Iris pigment epithelial cell (primary cell): ENCODE data around the gene ALG2.
"Not testable (repeated sequence)": the region's sequence is repeated elsewhere in the genome, so short reads cannot be mapped to it uniquely, and the experiment has no call there.

Experiments used
- DNase-seq: peaks from one replicate; pipeline ENCODE4 v3.0.0-alpha.2; 2011; ENCODE audit warnings: low read depth

ALG2 gene

GRCh38 chr9:99237849-99238248, 16.1 kb upstream of the ALG2 start:
- DNase-seq, result not testable (repeated sequence)

DNA sequence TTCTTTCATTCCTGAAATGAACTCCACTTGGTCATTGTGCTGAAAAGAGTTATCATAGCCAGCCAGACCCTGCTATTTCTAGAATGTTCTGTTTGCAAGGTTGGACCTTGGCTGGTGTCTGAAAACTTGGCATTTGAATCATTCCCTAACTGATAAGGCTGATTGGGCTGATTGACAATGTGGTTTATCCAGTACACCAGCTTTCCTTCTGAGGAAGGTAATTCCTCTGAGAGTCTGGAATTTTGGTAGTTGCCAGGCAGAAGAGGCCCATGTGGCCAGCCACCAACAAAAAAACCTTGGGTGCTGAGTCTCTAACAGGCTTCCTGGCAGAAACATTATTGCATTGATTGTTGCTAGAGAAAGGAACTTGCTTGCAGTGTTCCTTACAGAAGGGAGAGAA, 15.6 kb upstream of the ALG2 start:
- no peak for DNase-seq

DNA sequence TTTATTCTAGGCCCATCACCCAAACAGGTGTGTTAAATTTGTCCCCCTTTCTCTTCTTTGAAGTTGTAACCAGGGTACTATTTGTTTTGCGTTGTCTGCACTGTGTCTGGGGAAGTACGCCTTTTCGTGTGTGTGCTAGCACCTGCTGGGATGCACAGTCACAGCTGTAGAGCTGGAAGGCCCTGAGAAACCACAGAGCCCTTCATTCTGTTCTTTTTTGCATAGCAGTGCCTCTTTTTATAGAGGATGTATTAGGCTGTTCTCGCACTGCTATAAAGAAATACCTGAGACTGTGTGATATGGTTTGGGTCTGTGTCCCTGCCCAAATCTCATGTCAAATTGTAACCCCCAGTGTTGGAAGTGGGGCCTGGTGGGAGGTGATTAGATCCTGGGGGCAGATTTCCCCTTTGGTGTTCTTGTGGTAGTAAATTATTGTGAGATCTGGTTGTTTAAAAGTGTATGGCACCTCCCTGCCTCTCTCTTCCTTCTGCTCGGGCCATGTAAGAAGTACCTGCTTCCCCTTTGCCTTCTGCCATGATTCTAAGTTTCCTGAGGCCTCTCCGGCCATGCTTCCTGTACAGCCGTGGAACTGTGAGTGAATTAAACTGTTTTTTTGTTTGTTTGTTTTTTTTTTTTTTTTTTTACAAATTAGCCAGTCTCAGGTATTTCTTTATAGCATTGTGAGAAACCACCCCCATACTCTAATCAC, 14.3 kb upstream of the ALG2 start:
- no peak for DNase-seq

DNA sequence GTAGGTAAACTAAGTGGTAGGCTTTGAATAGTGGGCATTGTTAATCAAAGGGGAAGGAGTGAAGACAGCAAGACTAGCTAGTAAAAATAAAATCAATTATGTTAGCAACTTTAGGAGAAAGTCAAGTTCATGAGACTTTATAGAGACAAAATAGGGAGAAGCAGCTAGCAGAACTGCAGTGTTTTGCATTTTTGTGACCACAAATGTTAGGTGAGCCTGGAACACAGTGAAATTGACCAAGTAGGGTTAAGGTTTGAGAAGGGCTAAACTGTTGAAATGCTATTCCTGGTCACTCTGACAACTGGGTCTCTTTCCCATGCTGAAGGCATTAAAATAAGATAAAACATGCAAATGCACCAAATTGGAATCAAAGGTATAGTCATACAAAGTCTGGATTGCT, 13.3 kb upstream of the ALG2 start:
- DNase-seq, result no peak

DNA sequence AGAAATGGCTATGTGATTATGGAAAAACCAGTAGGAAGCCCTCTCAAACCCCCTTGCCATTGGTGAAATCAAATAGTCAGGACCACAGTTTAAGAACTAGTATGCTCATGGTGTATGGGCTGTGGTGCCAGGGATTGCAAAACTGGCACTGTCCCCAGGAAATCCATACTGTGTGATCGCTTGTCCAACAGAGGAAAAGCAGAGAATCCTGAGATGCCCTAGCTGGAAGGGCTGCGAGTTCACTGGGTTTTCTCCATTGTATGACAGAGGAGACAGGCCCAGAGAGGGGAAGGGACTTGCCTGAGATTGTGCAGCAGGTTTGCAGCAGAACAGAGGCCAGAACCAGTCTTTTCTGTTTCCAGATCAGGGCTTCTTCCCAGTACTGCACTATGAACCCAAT, 12.9 kb upstream of the ALG2 start:
- no peak for DNase-seq

- no peak for DNase-seq
Observed at GRCh38 chr9:99231711-99232110, 10.0 kb upstream of the ALG2 start.

DNA sequence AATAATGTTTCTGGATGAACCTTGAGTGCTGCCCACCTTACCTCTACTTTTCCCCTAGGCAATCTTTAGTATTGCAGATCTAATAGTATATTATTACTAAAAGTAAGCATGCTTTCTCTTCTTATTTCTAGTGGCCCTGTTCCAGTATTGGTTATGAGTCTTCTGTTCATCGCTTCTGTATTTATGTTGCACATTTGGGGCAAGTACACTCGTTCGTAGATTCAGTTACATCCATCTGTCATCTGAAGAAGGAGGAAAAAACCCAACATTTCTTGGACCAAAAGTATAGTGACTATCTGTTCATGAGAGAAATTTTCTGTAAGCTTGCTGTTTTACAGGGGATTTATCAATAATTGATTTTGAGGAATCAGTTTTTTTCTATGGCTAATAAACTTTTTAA, 8.5 kb upstream of the ALG2 start:
- DNase-seq, result no peak

DNA sequence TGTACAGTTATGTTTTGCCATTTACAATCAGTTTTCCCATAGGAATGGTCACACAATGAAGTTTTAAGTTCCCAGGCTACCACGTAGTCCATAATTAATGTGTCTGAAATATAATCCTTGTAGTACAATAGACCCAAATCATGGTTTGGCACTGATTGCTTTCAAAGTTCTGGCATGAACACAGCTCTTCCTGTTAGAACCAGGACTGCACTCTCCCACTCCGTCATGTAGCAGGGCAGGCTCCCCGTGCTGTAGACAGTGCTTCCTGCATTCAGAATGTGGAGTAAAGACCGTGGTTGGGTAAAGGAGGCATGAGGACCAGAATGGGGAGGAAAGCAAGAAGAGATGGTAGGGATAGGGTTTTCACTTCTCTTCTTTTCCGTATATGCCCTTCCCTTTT, 4.3 kb upstream of the ALG2 start:
- no peak for DNase-seq

GRCh38 chr9:99224445-99224844, 2.7 kb upstream of the ALG2 start:
- DNase-seq, result no peak

- DNase-seq, result peak; percentile 20
Observed at GRCh38 chr9:99222416-99223270, 901 bp upstream of the ALG2 start.

DNA sequence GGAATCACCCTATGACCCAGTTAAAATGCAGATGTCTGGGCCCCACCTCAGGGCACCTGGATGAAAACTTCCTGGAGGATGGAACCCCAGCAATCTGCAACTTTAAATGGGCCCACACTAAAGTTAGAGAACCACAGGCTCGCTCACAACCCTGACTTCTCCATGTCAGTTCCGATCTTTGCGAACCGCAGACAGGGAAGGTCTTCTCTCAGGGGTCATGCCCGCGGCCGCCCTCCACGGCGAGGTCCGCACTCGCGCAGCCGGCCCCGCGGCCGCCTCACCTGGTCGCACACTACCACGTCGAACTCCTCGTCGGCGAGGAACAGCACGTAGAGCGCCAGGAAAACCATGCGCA, 499 bp downstream of the ALG2 start:
- no peak for DNase-seq

- DNase-seq, result no peak
Observed at GRCh38 chr9:99220011-99220410, 1.7 kb downstream of the ALG2 start.

GRCh38 chr9:99216073-99216472, 5.7 kb downstream of the ALG2 start:
- no peak for DNase-seq

GRCh38 chr9:99213197-99213596, 8.5 kb downstream of the ALG2 start:
- no peak for DNase-seq

- DNase-seq, result no peak
Observed at GRCh38 chr9:99211746-99212145, 10.0 kb downstream of the ALG2 start.

GRCh38 chr9:99210572-99210971, 11.2 kb downstream of the ALG2 start:
- DNase-seq, result no peak

GRCh38 chr9:99201603-99202002, 20.1 kb downstream of the ALG2 start:
- no peak for DNase-seq

GRCh38 chr9:99199938-99200539, 21.7 kb downstream of the ALG2 start:
- DNase-seq, result no peak

GRCh38 chr9:99197987-99198386, 23.8 kb downstream of the ALG2 start:
- no peak for DNase-seq

DNA sequence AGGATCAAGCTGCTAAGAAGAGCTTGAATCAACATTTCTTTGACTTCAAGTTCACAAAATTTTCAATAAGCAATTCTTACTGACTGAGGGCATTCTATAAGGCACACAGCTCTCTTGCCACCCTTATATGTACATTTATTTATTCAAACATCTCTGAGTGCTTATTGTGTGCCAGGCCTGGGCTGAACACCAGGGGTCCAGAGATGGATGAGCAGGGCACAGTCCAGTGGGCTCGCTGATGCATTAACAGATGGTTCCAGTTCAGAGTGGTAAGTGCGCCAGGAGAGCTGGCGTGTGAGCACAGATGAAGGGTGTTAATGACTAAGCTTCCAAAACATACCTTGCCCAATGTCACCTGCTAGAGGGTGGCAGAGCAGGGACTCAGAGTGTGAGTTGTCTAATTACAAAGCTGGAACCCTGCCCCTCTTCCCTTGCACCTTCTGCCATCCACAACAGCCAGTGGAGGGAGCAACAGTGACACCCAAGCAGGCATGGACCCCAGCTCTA, 24.6 kb downstream of the ALG2 start:
- DNase-seq, result no peak

DNA sequence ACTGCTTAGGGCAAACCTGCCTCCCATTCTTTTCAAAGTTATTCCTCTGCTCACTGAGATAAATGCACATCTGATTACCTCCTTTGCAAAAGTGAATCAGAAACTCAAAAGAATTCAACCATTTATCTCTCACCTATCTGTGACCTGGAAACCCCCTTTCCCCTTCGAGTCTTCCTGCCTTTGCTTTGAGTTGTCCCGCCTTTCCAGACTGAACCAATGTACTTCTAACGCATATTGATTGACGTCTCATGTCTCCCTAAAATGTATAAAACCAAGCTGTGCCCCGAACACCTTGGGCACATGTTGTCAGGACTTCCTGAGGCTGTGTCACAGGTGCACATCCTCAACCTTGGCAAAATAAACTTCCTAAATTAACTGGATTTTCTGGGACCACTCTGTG, 25.3 kb downstream of the ALG2 start:
- DNase-seq, result not testable (repeated sequence)

DNA sequence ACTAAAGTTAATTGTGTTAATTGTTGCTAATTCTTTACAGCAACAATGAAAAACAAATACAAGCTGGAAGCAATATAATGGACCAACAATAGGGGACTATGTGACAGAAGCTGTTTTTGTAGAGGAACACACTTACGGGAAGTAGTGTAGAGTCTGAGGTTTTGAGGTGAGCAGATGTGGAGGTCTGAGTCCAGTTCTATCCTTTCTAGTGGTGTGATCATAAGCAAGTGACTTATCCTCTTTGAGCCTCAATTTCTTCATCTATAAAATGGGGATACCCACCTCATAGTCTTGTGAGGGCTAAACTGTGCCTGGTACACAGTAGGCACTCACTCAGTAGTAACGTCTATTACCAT, 28.3 kb downstream of the ALG2 start:
- DNase-seq, result no peak

- peak; percentile 11 for DNase-seq
Observed at GRCh38 chr9:99192786-99193465, 28.8 kb downstream of the ALG2 start.
